Measurements from ENCODE around the gene DGKD.

The DGKD gene

GRCh38 chr2:233495503-233496496 is 141.5 kb downstream of the DGKD start:
- no peaks in the 10 kb centered on the region for H3K36me3 ChIP-seq (ENCODE audit: control insufficient read depth, insufficient read depth, low read length)
- H3K9ac ChIP-seq (ENCODE audit: low read depth, low read length) = no peak overlapping the region
- no peak overlapping the region for H3K27ac ChIP-seq (ENCODE audit: low read depth, low read length)
- no peaks in the 10 kb centered on the region for H3K4me1 ChIP-seq (ENCODE audit: control insufficient read depth, insufficient read depth, low read length)
- no peak overlapping the region for H3K4me3 ChIP-seq (ENCODE audit: low read depth, low read length)
- H3K9me3 ChIP-seq (ENCODE audit: control insufficient read depth, insufficient read depth, low read length) = no peaks in the 10 kb centered on the region
- no peaks in the 10 kb centered on the region for H3K27me3 ChIP-seq (ENCODE audit: control insufficient read depth, insufficient read depth, low read length)

- Histone ChIP-seq H3K4me3 (ENCODE audit: low read depth, low read length) (no peak overlapping the region), H3K9me3 (ENCODE audit: control insufficient read depth, insufficient read depth, low read length) (peaks cover 3% of the 10 kb centered on the region; the same call in 1 of the 2 replicates), H3K9ac (ENCODE audit: low read depth, low read length) (no peak overlapping the region), H3K27me3 (ENCODE audit: control insufficient read depth, insufficient read depth, low read length) (no peaks in the 10 kb centered on the region), H3K36me3 (ENCODE audit: control insufficient read depth, insufficient read depth, low read length) (no peaks in the 10 kb centered on the region), H3K4me1 (ENCODE audit: control insufficient read depth, insufficient read depth, low read length) (no peaks in the 10 kb centered on the region), H3K27ac (ENCODE audit: low read depth, low read length) (no peak overlapping the region)
Observed at GRCh38 chr2:233497692-233498091, 143.4 kb downstream of the DGKD start.

- no peaks in the 10 kb centered on the region for H3K36me3 ChIP-seq (ENCODE audit: control insufficient read depth, insufficient read depth, low read length)
- H3K4me3 ChIP-seq (ENCODE audit: low read depth, low read length) = no peak overlapping the region
- H3K27ac ChIP-seq (ENCODE audit: low read depth, low read length) = no peak overlapping the region
- peaks cover 4% of the 10 kb centered on the region; the same call in 1 of the 2 replicates for H3K9me3 ChIP-seq (ENCODE audit: control insufficient read depth, insufficient read depth, low read length)
- no peaks in the 10 kb centered on the region for H3K27me3 ChIP-seq (ENCODE audit: control insufficient read depth, insufficient read depth, low read length)
- no peak overlapping the region for H3K9ac ChIP-seq (ENCODE audit: low read depth, low read length)
- no peaks in the 10 kb centered on the region for H3K4me1 ChIP-seq (ENCODE audit: control insufficient read depth, insufficient read depth, low read length)
Observed at GRCh38 chr2:233498126-233498525, 143.8 kb downstream of the DGKD start.

- Histone ChIP-seq H3K36me3 (ENCODE audit: control insufficient read depth, insufficient read depth, low read length) (no peaks in the 10 kb centered on the region), H3K27ac (ENCODE audit: low read depth, low read length) (no peak overlapping the region), H3K9me3 (ENCODE audit: control insufficient read depth, insufficient read depth, low read length) (peaks cover 4% of the 10 kb centered on the region; the same call in 1 of the 2 replicates), H3K4me1 (ENCODE audit: control insufficient read depth, insufficient read depth, low read length) (no peaks in the 10 kb centered on the region), H3K4me3 (ENCODE audit: low read depth, low read length) (no peak overlapping the region), H3K27me3 (ENCODE audit: control insufficient read depth, insufficient read depth, low read length) (no peaks in the 10 kb centered on the region), H3K9ac (ENCODE audit: low read depth, low read length) (no peak overlapping the region)
Observed at GRCh38 chr2:233499928-233500327, 145.6 kb downstream of the DGKD start.

GRCh38 chr2:233501198-233502076 is 147.1 kb downstream of the DGKD start:
- Histone ChIP-seq H3K27me3 (ENCODE audit: control insufficient read depth, insufficient read depth, low read length) (no peaks in the 10 kb centered on the region), H3K9ac (ENCODE audit: low read depth, low read length) (no peak overlapping the region), H3K4me1 (ENCODE audit: control insufficient read depth, insufficient read depth, low read length) (no peaks in the 10 kb centered on the region), H3K36me3 (ENCODE audit: control insufficient read depth, insufficient read depth, low read length) (no peaks in the 10 kb centered on the region), H3K4me3 (ENCODE audit: low read depth, low read length) (no peak overlapping the region), H3K9me3 (ENCODE audit: control insufficient read depth, insufficient read depth, low read length) (peaks cover 4% of the 10 kb centered on the region; the same call in 1 of the 2 replicates), H3K27ac (ENCODE audit: low read depth, low read length) (no peak overlapping the region)

GRCh38 chr2:233503481-233503880 is 149.2 kb downstream of the DGKD start:
- H3K4me1 ChIP-seq (ENCODE audit: control insufficient read depth, insufficient read depth, low read length) = no peaks in the 10 kb centered on the region
- no peaks in the 10 kb centered on the region for H3K36me3 ChIP-seq (ENCODE audit: control insufficient read depth, insufficient read depth, low read length)
- no peak overlapping the region for H3K4me3 ChIP-seq (ENCODE audit: low read depth, low read length)
- H3K9ac ChIP-seq (ENCODE audit: low read depth, low read length) = no peak overlapping the region
- H3K27me3 ChIP-seq (ENCODE audit: control insufficient read depth, insufficient read depth, low read length) = no peaks in the 10 kb centered on the region
- no peak overlapping the region for H3K27ac ChIP-seq (ENCODE audit: low read depth, low read length)
- H3K9me3 ChIP-seq (ENCODE audit: control insufficient read depth, insufficient read depth, low read length) = peaks cover 4% of the 10 kb centered on the region; the same call in 1 of the 2 replicates

GRCh38 chr2:233503947-233504637 is 149.8 kb downstream of the DGKD start:
- Histone ChIP-seq H3K36me3 (ENCODE audit: control insufficient read depth, insufficient read depth, low read length) (no peaks in the 10 kb centered on the region), H3K9me3 (ENCODE audit: control insufficient read depth, insufficient read depth, low read length) (peaks cover 4% of the 10 kb centered on the region; the same call in 1 of the 2 replicates), H3K9ac (ENCODE audit: low read depth, low read length) (no peak overlapping the region), H3K27me3 (ENCODE audit: control insufficient read depth, insufficient read depth, low read length) (no peaks in the 10 kb centered on the region), H3K4me1 (ENCODE audit: control insufficient read depth, insufficient read depth, low read length) (no peaks in the 10 kb centered on the region), H3K4me3 (ENCODE audit: low read depth, low read length) (no peak overlapping the region), H3K27ac (ENCODE audit: low read depth, low read length) (no peak overlapping the region)

GRCh38 chr2:233513953-233514655 is 159.8 kb downstream of the DGKD start:
- Histone ChIP-seq H3K36me3 (ENCODE audit: control insufficient read depth, insufficient read depth, low read length) (no peaks in the 10 kb centered on the region), H3K27me3 (ENCODE audit: control insufficient read depth, insufficient read depth, low read length) (no peaks in the 10 kb centered on the region), H3K4me1 (ENCODE audit: control insufficient read depth, insufficient read depth, low read length) (no peaks in the 10 kb centered on the region), H3K9ac (ENCODE audit: low read depth, low read length) (no peak overlapping the region), H3K9me3 (ENCODE audit: control insufficient read depth, insufficient read depth, low read length) (no peaks in the 10 kb centered on the region), H3K27ac (ENCODE audit: low read depth, low read length) (no peak overlapping the region), H3K4me3 (ENCODE audit: low read depth, low read length) (no peak overlapping the region)

- H3K27ac ChIP-seq (ENCODE audit: low read depth, low read length) = no peak overlapping the region
Observed at GRCh38 chr2:233519787-233520611, 165.7 kb downstream of the DGKD start.

More at GRCh38 chr2:233519787-233520611, 165.7 kb downstream of the DGKD start:
- Histone ChIP-seq H3K36me3 (ENCODE audit: control insufficient read depth, insufficient read depth, low read length) (no peaks in the 10 kb centered on the region), H3K9me3 (ENCODE audit: control insufficient read depth, insufficient read depth, low read length) (no peaks in the 10 kb centered on the region), H3K4me3 (ENCODE audit: low read depth, low read length) (no peak overlapping the region), H3K27me3 (ENCODE audit: control insufficient read depth, insufficient read depth, low read length) (no peaks in the 10 kb centered on the region), H3K9ac (ENCODE audit: low read depth, low read length) (no peak overlapping the region), H3K4me1 (ENCODE audit: control insufficient read depth, insufficient read depth, low read length) (no peaks in the 10 kb centered on the region)
